GM19193 (cell line): Measurements from ENCODE around the gene IVD.

Experiments used
- POLR2A ChIP-seq: IDR thresholded peaks from 4 replicates; pipeline ENCODE4 v1.6.1; 2011; ENCODE audit not compliant: insufficient read depth, insufficient read length; ENCODE audit errors: extremely low read depth

IVD gene

DNA sequence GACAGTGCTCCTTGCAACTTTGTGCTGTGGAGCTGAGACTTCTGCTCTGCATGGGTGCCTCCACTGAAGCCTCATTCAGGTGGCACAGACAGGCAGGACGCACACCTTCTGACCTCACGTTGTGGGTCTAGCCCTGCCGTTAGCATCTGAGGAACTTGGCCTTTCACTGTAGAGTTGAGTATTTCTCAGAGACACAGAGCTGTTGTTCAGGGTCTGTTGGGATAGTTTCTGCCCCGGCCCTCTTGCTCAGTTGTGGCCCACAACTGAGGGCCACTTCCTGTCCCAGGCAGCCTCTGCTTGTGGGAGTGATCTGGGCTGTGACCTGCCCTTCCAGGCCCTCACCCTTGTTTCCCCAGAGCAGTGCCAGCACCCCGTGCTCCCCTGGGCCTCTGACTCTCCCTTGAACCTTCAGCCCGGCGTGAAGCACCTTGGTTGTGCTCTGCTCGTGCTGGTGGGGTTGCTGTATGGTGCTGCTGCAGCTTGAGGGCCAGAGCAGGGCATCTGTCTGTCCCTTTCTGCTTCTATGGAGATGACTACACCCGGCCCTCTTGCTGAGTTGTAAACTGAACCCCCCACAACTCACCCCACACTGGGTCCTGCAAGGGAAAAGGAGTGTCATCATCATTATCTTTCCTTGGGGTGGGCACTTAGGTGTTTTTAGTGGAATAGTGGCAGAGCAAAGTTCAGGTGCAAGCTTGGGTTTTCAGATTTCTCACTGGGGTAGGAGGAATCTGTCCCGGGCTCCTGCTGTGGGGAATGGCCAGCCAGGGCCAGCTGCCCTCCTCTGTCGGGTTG lies 46.9 kb downstream of the IVD start:
- no peak for TF ChIP-seq POLR2A

DNA sequence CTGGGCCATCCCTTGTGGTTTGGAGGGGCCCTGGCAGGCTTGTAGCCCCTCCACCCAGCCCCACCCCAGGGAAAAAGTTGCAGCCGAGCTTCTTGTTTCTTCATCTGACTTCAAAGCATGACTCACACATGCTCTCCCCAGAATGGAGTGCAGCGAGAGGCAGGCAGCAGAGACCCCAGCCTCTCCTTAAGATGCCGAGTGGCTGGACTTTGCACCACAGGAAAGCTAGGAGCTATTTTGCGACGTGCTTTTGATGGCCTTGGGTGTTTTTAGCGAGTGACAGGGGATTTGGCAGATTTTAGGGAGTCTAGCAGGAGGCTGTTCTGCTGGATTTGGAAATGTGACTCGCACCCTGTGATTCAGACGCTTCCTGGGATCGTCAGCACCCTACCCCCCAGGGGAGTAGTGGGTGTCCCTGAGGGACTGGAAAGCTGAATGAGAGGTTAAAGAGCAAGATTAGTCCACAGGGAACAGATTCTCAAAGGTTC lies 49.4 kb downstream of the IVD start:
- no peak for TF ChIP-seq POLR2A

DNA sequence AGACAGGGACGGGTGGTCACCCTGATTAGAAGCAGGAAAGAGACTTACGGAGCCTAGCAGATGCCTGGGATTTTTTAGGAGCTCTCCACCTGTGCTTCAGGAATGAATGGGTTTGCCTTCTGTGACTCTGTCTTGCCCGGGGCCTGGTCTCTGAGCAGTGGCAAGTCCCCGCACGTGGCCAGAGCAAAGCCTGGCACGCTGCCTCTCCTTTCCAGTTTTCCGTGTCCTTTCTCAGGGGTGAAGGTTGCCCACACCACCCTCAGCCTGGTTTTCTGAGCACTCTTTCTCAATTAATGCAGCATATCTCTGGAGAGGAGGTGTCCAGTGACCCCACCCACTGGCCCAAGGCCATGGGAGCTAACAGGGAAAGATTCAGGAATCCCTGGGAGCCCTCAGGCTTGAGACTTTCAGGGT lies 50.7 kb downstream of the IVD start:
- TF ChIP-seq POLR2A: no peak

DNA sequence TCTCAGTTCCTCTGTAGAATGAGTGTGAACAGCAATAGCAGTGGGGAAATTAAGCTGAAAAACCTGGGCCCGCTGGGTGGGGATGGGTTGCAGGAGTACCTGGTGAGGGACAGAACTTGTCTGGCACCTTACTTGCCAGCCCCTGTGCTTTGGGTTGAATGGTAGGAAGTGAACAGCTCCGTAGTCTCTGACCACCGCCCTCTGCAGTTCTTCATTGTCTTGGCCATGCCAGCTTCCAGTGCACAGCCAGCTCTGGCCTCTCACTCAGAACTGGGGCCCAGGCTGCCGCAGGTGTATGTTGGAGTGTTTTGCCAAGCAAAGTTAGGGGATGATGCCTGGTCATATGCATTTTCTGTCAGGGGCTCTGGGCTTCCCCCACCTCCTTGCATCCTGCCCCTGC lies 51.1 kb downstream of the IVD start:
- TF ChIP-seq POLR2A: no peak

DNA sequence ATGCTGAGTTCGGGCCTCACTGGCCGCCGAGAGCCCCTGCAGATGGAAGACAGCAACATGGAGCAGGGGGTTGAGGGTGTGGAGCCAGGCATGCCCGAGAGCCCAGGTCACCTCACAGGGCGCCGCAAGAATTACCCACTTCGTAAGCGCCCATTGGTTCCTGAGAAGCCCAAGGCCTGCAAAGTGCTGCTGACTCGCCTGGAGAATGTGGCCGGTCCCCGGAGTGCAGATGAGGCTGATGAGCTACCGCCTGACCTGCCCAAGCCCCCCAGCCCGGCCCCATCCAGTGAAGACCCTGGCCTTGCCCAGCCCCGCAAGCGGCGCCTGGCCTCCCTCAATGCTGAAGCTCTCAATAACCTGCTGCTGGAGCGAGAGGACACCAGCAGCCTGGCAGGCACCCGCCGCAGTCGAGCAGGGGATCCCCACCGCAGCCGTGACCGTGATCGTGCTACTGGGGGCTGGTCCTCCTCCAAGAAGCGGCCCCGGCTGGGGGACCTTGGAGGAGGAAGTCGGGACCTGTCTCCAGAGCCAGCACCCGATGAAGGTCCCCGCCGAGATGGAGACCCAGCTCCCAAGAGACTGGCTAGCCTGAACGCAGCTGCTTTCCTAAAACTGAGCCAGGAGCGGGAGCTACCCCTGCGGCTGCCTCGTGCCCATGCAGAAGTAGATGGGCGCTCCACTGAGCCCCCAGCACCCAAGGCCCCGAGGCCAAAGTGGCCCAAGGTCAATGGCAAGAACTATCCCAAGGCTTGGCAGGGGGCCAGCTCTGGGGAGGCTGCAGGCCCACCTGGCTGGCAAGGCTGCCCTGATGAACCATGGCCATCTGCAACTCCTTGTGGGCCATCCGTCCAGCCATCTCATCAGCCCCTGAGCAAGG lies 53.1 kb downstream of the IVD start:
- TF ChIP-seq POLR2A: no peak

DNA sequence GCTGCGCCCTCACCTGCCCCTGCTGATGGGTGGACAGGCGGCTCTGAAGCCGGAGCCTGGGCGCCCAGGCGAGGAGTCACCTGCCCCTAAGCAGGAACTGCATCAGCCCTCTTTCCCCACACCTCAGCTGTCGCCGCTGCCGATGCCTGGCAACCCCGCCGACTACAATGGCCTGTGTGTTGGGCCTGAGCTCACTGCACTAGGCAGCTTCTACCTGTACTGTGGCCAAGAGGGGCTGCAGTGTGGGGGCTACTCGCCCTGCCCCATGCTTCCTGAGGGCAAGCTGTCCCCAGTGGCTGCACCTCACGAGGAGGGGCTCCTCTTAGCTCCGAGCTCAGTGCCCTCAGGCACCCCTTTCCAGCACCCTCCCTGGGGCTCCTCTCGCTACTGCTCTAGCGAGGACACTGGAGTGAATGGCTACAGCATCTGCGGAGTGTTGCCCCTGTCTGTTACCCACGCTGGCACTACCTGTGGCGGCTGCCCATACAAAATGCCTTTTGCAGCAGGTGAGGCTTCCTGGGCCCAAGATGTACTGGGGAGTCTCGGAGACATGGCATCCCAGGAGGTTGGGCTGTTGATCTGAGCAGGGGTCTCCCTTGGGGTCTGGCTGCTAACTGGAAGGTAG lies 53.9 kb downstream of the IVD start:
- no peak for TF ChIP-seq POLR2A

DNA sequence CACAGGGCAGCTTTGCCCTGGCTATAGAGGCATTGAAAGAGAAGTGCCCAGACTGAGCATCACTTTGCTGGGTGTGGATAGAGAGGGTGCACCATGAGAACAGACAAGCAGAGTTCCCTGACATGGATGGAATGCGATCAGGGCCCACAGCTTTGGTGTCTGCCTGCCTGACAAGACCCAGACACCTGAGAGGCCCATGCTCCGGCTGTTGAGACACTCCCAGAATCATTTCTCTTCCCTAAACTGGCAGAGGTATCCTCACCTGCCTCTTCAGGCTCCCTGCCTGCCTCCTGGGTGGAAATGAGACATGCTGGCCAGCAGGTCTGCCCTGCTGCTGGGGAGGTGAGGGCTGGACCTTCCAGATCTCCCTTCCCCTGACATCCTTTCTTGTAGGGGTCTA lies 54.8 kb downstream of the IVD start:
- no peak for TF ChIP-seq POLR2A

DNA sequence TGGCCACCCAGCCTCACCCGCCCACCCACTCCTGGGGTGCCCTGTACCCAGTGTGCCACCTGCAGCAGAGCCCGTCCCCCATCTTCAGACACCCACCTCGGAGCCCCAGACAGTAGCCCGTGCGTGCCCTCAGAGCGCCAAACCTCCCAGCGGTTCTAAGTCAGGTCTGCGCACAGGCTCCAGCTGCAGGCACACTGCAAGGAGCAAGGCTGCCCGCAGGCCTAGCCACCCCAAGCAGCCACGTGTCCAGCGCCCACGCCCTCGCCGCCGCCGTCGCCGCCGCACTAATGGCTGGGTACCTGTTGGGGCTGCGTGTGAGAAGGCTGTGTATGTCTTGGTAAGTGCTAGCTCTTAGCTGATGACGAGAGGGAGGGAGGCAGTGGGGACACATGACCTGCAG lies 56.4 kb downstream of the IVD start:
- no peak for TF ChIP-seq POLR2A

DNA sequence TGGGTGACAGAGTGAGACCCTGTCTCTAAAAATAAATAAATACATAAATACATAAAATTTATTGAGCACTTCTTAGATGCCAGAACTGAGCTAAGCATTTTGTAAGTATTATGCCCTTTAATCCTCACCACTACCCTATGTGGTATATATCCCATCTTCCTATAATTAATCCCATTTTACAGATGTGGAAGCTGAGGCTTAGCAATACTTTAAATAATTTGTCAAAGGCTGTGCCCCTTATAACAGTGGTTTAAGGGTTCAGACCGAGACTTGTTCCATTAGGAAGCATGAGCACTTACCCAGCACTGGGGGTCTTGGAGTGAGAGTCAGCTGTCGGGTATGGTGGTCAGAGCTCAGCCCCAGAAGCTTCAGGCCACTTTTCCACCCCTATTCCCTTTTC lies 57.7 kb downstream of the IVD start:
- no peak for TF ChIP-seq POLR2A

DNA sequence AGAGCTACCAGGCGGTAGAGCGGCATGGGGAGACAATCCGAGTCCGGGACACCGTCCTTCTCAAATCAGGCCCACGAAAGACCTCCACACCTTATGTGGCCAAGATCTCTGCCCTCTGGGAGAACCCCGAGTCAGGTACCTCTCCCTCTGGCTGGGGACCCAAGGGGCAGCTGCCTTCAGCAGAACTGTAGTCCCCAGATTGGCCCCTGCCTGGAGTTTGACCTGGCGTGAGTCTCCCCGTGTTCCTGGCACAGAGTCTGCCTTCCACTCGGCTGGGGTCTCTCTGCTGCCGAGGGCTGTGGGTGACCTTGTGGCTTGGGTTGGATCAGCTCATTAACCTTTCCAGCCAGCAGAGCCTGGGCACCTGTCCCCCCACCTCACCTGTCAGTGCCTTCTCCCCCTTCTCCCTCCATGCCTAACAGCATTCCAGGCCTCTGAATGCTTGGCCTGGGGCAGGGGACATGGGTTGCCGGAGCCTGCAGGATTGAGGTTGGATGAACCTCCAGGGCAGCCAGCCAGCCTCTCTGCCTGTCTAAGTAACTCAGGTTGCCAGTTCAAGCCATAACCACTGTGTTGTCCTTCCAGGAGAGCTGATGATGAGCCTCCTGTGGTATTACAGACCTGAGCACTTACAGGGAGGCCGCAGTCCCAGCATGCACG lies 58.4 kb downstream of the IVD start:
- TF ChIP-seq POLR2A: no peak

DNA sequence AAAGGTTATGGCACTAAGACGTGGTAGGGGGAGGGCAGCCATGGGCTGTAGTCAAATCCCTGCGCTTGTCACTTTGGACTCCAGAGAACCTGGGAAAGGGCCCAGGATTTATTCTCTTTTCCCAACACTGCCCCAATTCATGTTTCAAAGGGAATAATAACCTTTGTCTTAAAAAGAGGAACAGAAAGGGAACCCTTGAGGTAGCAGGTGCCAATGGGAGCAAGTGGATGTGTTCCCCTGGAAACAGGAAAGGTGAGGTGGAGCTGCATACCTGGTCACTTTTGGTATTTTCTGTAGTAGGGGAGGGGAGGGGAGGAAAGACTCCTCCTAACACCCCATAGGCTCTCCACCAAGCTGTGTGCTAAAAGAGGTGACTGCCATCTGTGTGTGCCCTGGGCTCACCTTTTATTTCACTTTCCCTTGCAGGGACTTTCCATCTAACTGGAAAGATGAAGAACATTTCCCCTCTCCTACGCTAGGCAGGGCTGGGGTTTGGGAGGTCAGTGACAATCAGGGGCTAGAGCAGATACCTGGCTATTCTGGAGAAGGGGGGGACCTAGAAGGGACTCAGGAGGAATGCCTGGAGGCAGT lies 59.1 kb downstream of the IVD start:
- TF ChIP-seq POLR2A: no peak

DNA sequence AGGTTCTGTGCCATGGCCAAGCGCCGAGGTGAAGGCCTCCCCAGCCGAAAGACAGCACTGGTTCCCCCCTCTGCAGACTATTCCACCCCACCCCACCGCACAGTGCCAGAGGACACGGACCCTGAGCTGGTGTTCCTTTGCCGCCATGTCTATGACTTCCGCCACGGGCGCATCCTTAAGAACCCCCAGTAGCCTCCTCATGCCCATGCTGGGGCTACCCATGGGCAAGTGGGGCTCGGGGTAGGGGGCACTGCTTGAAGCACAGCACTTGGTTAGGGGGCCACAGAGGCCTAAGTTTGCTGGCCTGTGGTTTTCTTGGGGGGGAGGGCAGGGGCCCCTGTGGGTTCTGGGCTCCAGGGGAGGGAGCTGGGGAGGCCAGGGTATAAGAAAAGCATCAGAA lies 60.3 kb downstream of the IVD start:
- TF ChIP-seq POLR2A: no peak

DNA sequence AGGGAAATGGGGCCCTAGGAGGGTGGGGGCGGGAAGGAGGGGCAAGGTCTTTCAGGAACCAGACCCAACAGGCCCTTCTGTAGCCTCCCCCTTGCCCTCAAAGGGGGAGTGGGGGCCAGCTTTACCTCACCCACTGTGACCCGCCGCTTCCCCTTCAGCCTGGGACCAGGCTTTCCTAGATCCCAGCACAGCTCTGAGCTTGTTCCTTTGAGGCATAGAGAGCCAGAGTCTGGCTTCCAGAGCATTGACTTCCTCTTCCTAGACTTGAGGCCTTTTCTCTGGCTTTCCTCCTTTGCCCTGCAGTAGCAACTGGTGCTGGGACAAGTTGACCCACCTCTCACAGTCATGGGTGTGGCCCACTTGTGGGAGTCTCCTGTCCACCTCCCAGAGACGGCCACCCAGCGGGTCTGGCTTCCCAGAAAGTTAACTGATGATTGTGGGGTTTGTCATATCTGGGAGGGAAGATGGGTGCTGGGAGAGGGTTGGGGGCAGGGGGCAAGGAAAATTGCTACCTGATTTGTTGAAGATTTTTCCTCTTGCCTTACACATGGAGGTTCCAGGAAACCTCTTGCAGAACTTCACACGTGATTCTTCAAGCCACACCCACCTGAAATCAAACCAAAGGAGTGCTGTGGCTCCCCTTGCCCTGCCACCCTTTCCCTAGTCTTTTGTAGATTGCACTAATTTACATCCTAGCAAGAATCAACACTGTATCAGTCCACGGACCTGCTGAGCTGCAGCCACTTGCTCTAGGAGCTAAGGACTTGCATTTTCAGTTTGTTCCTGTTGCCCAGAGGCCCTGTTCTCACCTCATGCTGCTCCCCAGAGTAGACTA lies 61.0 kb downstream of the IVD start:
- TF ChIP-seq POLR2A: no peak

DNA sequence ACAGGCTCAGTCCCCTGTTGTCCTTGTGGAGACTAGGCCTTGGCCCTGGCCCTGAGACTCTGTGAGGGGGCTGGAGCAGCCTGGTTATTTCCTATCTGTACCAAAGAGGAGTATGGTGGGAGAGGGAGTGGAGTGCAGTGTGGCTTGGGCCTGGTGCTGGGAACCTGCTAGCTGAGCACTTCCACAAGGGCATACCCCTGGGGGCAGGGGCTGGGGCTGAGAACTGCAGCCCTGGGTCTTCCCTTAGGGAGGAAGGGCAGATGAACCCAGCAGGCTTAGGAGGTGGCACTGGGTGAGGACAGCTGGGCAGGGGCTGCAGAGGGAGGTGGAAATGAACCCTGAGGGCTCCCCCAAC lies 61.6 kb downstream of the IVD start:
- TF ChIP-seq POLR2A: no peak
